GM12801 (cell line): Measurements from ENCODE around the gene PDCL2.

Experiments used
- CTCF ChIP-seq: IDR thresholded peaks from one replicate; pipeline ENCODE4 v1.5.1; 2011; ENCODE audit warnings: control low read depth; ENCODE audit not compliant: insufficient read length; ENCODE audit errors: extremely low read depth

The PDCL2 gene

GRCh38 chr4:55610381-55610780 is 18.3 kb upstream of the PDCL2 start:
- no peak for TF ChIP-seq CTCF

GRCh38 chr4:55609393-55609866 is 17.4 kb upstream of the PDCL2 start:
- no peak for TF ChIP-seq CTCF

- TF ChIP-seq CTCF, result no peak
These were observed 16.5 kb upstream of the PDCL2 start for GRCh38 chr4:55608591-55608990.

- TF ChIP-seq CTCF, result no peak
These were observed 13.0 kb upstream of the PDCL2 start for GRCh38 chr4:55604996-55605395.

GRCh38 chr4:55600640-55601039 is 8.6 kb upstream of the PDCL2 start:
- no peak for TF ChIP-seq CTCF

- no peak for TF ChIP-seq CTCF
These were observed 6.6 kb upstream of the PDCL2 start for GRCh38 chr4:55598641-55599040.

- no peak for TF ChIP-seq CTCF
These were observed 3.9 kb downstream of the PDCL2 start for GRCh38 chr4:55588160-55588559.
